HUDEP-2 (cell line): Measurements from ENCODE around the gene TMEM19.
"Not testable (repeated sequence)": the region's sequence is repeated elsewhere in the genome, so short reads cannot be mapped to it uniquely, and the experiment has no call there.

ENCODE experiments used
- DNase-seq, 76 experiments: peaks; one replicate each; lab custom pipeline; 2025; ENCODE audit not compliant: unreplicated experiment in 76 of 76; lab: John Stamatoyannopoulos, UW

The TMEM19 gene

GRCh38 chr12:71664411-71665089, 21.3 kb upstream of the TMEM19 start:
- DNase-seq: no peak

- peak in 1 of 76 experiments; percentile 21 for DNase-seq
These were observed 20.8 kb upstream of the TMEM19 start for GRCh38 chr12:71665090-71665463.

GRCh38 chr12:71666259-71666658, 19.6 kb upstream of the TMEM19 start:
- DNase-seq: no peak

- DNase-seq: no peak
These were observed 14.6 kb upstream of the TMEM19 start for GRCh38 chr12:71671311-71671710.

GRCh38 chr12:71671816-71672215, 14.1 kb upstream of the TMEM19 start:
- peak in 40 of 76 experiments; percentile 4 to 87 (median 64) for DNase-seq

- no peak for DNase-seq
These were observed 3.4 kb upstream of the TMEM19 start for GRCh38 chr12:71682466-71682865.

- DNase-seq: no peak
These were observed 2.2 kb upstream of the TMEM19 start for GRCh38 chr12:71683633-71684032.

- DNase-seq: peak in 1 of 76 experiments; percentile 14
These were observed 1.8 kb upstream of the TMEM19 start for GRCh38 chr12:71684081-71684480.

GRCh38 chr12:71685312-71685906, 473 bp upstream of the TMEM19 start:
- DNase-seq: no peak

- no peak for DNase-seq
These were observed 760 bp downstream of the TMEM19 start for GRCh38 chr12:71686658-71687025.

- DNase-seq: not testable (repeated sequence)
These were observed 1.3 kb downstream of the TMEM19 start for GRCh38 chr12:71687172-71687571.

GRCh38 chr12:71688961-71689570, 3.2 kb downstream of the TMEM19 start:
- DNase-seq: no peak

GRCh38 chr12:71691504-71692129, 5.7 kb downstream of the TMEM19 start:
- DNase-seq: peak in 9 of 76 experiments; percentile 2 to 23 (median 14)

- no peak for DNase-seq
These were observed 7.2 kb downstream of the TMEM19 start for GRCh38 chr12:71693126-71693525.

GRCh38 chr12:71693651-71694050, 7.8 kb downstream of the TMEM19 start:
- DNase-seq: not testable (repeated sequence)

- no peak for DNase-seq
These were observed 8.4 kb downstream of the TMEM19 start for GRCh38 chr12:71694099-71694820.

- no peak for DNase-seq
These were observed 9.9 kb downstream of the TMEM19 start for GRCh38 chr12:71695782-71696181.

GRCh38 chr12:71702181-71702580, 16.3 kb downstream of the TMEM19 start:
- not testable (repeated sequence) for DNase-seq

GRCh38 chr12:71702590-71702989, 16.7 kb downstream of the TMEM19 start:
- DNase-seq: no peak

- no peak for DNase-seq
These were observed 17.3 kb downstream of the TMEM19 start for GRCh38 chr12:71703206-71703605.

- no peak for DNase-seq
These were observed 19.0 kb downstream of the TMEM19 start for GRCh38 chr12:71704920-71705319.
